SU-DHL-6 (cell line): Measurements from ENCODE around the gene ACACA.

Experiments used
- H2AFZ ChIP-seq: fragments of 200-600 bp; sonication (generic); 2 replicates; pipeline ENCODE4 v1.6.1; 2014; ENCODE audit warnings: low read depth, mild to moderate bottlenecking, moderate library complexity, mixed read lengths, antibody characterized with exemption, low read length; ENCODE audit not compliant: severe bottlenecking
- H3F3A ChIP-seq: fragments of 200-600 bp; shearing (Covaris generic); 2 replicates; pipeline ENCODE4 v1.6.0; 2016; ENCODE audit warnings: antibody characterized with exemption, mild to moderate bottlenecking; ENCODE audit not compliant: insufficient read depth
- H3K27ac ChIP-seq: fragments of 200-600 bp; sonication (generic); 2 replicates; pipeline ENCODE4 v1.5.1; 2016; ENCODE audit warnings: low read depth, mild to moderate bottlenecking, low read length, moderate library complexity, mixed read lengths
- H3K27me3 ChIP-seq: fragments of 200-600 bp; sonication (generic), shearing (Covaris generic); 2 replicates; pipeline ENCODE4 v1.6.0; 2014; ENCODE audit warnings: mild to moderate bottlenecking, low read length
- H3K36me3 ChIP-seq: fragments of 200-600 bp; sonication (generic); 2 replicates; pipeline ENCODE4 v1.6.1; 2014; ENCODE audit warnings: mild to moderate bottlenecking, low read length, mixed read lengths
- H3K4me2 ChIP-seq: fragments of 300-600, 200-600 bp; shearing (Covaris generic), sonication (generic); 2 replicates; pipeline ENCODE4 v1.6.0; 2014; ENCODE audit warnings: low read length, low read depth, mild to moderate bottlenecking; ENCODE audit not compliant: poor library complexity, severe bottlenecking
- H3K4me3 ChIP-seq: fragments of 200-600 bp; sonication (generic); 2 replicates; pipeline ENCODE4 v1.5.1; 2014; ENCODE audit warnings: antibody characterized with exemption, low read length, mild to moderate bottlenecking, mixed read lengths; ENCODE audit not compliant: insufficient read depth, poor library complexity, severe bottlenecking
- H3K79me2 ChIP-seq: fragments of 200-600 bp; sonication (generic); 2 replicates; pipeline ENCODE4 v1.6.1; 2014; ENCODE audit warnings: mild to moderate bottlenecking, low read length, moderate library complexity; ENCODE audit not compliant: insufficient read depth
- H3K9ac ChIP-seq: fragments of 200-600 bp; sonication (generic); 2 replicates; pipeline ENCODE4 v1.7.0; 2014; ENCODE audit warnings: mild to moderate bottlenecking, low read length
- H3K9me2 ChIP-seq: fragments of 200-600 bp; sonication (generic); replicated peaks from 2 replicates; pipeline ENCODE4 v1.6.1; 2014; ENCODE audit warnings: low read length; ENCODE audit not compliant: insufficient read depth
- H3K9me3 ChIP-seq: fragments of 200-600 bp; sonication (generic); 2 replicates; pipeline ENCODE4 v1.6.1; 2014; ENCODE audit warnings: low read length, mixed read lengths; ENCODE audit not compliant: insufficient read depth
- H4K20me1 ChIP-seq: fragments of 200-600 bp; sonication (generic); 2 replicates; pipeline ENCODE4 v1.6.1; 2014; ENCODE audit warnings: low read depth, mild to moderate bottlenecking, antibody characterized with exemption, low read length, moderate library complexity, mixed read lengths
- CTCF ChIP-seq: fragments of 200-600 bp; sonication (generic); IDR thresholded peaks from one replicate; pipeline ENCODE4 v1.5.1; 2017; ENCODE audit warnings: antibody characterized with exemption, mild to moderate bottlenecking, low read length, moderate library complexity; ENCODE audit not compliant: insufficient read depth, poor library complexity, severe bottlenecking
- EZH2phosphoT487 ChIP-seq: fragments of 200-600 bp; sonication (generic), shearing (Covaris generic); conservative IDR thresholded peaks from 2 replicates; pipeline ENCODE4 v1.6.1; 2018; ENCODE audit warnings: mild to moderate bottlenecking, antibody characterized with exemption, low read length, moderate library complexity, mixed read lengths

Gene ACACA

GRCh38 chr17:37389160-37389559 lies 17.5 kb downstream of the ACACA start:
- no peak overlapping the region for H2AFZ ChIP-seq
- TF ChIP-seq EZH2phosphoT487: no peak
- no peak for TF ChIP-seq CTCF
- H3F3A ChIP-seq: no peaks in the 10 kb centered on the region
- H4K20me1 ChIP-seq: no peaks in the 10 kb centered on the region
- no peak overlapping the region for H3K9ac ChIP-seq
- H3K79me2 ChIP-seq: no peaks in the 10 kb centered on the region
- no peaks in the 10 kb centered on the region for H3K9me2 ChIP-seq
- H3K9me3 ChIP-seq: no peaks in the 10 kb centered on the region
- no peaks in the 10 kb centered on the region for H3K27me3 ChIP-seq
- no peak overlapping the region for H3K4me2 ChIP-seq
- no peak overlapping the region for H3K4me3 ChIP-seq
- H3K36me3 ChIP-seq: no peaks in the 10 kb centered on the region
- no peak overlapping the region for H3K27ac ChIP-seq

GRCh38 chr17:37388266-37388665 lies 18.4 kb downstream of the ACACA start:
- H3K9me2 ChIP-seq: no peaks in the 10 kb centered on the region
- H3F3A ChIP-seq: no peaks in the 10 kb centered on the region
- H3K27ac ChIP-seq: no peak overlapping the region
- no peaks in the 10 kb centered on the region for H3K36me3 ChIP-seq
- H2AFZ ChIP-seq: no peak overlapping the region
- no peaks in the 10 kb centered on the region for H3K79me2 ChIP-seq
- H4K20me1 ChIP-seq: no peaks in the 10 kb centered on the region
- H3K9me3 ChIP-seq: no peaks in the 10 kb centered on the region
- no peak overlapping the region for H3K4me2 ChIP-seq
- no peak overlapping the region for H3K9ac ChIP-seq
- no peak overlapping the region for H3K4me3 ChIP-seq
- H3K27me3 ChIP-seq: no peaks in the 10 kb centered on the region
- TF ChIP-seq CTCF (no peak), EZH2phosphoT487 (no peak)

DNA sequence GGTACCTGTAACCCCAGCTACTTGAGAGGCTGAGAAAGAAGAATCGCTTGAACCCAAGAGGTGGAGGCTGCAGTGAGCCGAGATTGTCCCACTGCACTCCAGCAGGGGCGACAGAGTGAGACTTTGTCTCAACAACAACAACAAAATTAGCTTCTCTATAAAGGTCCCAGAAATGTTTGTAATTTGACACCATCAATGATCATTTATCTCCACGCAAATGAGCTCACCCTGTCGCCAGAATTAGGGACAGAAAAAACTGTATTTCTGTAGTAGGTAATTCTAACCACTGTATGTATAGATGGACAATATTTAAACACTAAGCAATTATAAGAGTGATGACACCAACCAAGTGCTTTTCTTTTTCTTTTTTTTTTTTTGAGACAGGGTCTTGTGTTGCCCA lies 20.2 kb downstream of the ACACA start:
- no peaks in the 10 kb centered on the region for H3K9me2 ChIP-seq
- no peak for TF ChIP-seq CTCF
- TF ChIP-seq EZH2phosphoT487: no peak
- H4K20me1 ChIP-seq: no peaks in the 10 kb centered on the region
- no peaks in the 10 kb centered on the region for H3K9me3 ChIP-seq
- H2AFZ ChIP-seq: no peak overlapping the region
- H3F3A ChIP-seq: no peaks in the 10 kb centered on the region
- no peak overlapping the region for H3K27ac ChIP-seq
- H3K4me2 ChIP-seq: no peak overlapping the region
- no peaks in the 10 kb centered on the region for H3K27me3 ChIP-seq
- no peaks in the 10 kb centered on the region for H3K79me2 ChIP-seq
- no peak overlapping the region for H3K9ac ChIP-seq
- no peaks in the 10 kb centered on the region for H3K36me3 ChIP-seq
- no peak overlapping the region for H3K4me3 ChIP-seq
